Adipocyte (in vitro differentiated cells): ENCODE measurements around the gene MS4A4A.

Experiments
- DNase-seq: peaks from one replicate; pipeline ENCODE4 v3.0.0-alpha.2; 2015; ENCODE audit warnings: low read depth
- H3K27me3 ChIP-seq: replicated peaks from 2 replicates; pipeline ENCODE4 v1.7.0; 2013; ENCODE audit warnings: mild to moderate bottlenecking, low read length, moderate library complexity; ENCODE audit not compliant: control insufficient read depth, insufficient read depth
- H3K36me3 ChIP-seq: 2 replicates; pipeline ENCODE4 v1.7.0; 2013; ENCODE audit warnings: low read length, mild to moderate bottlenecking, moderate library complexity; ENCODE audit not compliant: control insufficient read depth, insufficient read depth, severe bottlenecking
- H3K4me1 ChIP-seq: 2 replicates; pipeline ENCODE4 v1.7.0; 2013; ENCODE audit warnings: mild to moderate bottlenecking, low read length, moderate library complexity; ENCODE audit not compliant: control insufficient read depth, insufficient read depth
- H3K4me3 ChIP-seq: 2 replicates; pipeline ENCODE4 v1.7.0; 2013; ENCODE audit warnings: mild to moderate bottlenecking, low read length, moderate library complexity
- H3K9ac ChIP-seq: 2 replicates; pipeline ENCODE4 v1.7.0; 2013; ENCODE audit warnings: mild to moderate bottlenecking, low read length, moderate library complexity
- H3K9me3 ChIP-seq: 2 replicates; pipeline ENCODE4 v1.7.0; 2013; ENCODE audit warnings: mild to moderate bottlenecking, low read length, moderate library complexity; ENCODE audit not compliant: control insufficient read depth

The MS4A4A gene

GRCh38 chr11:60280412-60280811 is at the start of gene MS4A4A:
Gene MS4A4A, plus strand, starts transcription at chr11:60280666. Its CDS starts 10 bp downstream, at chr11:60280676.
- Histone ChIP-seq H3K9me3 (no peaks in the 10 kb centered on the region), H3K4me3 (no peak within 1 kb of the TSS), H3K4me1 (no peaks in the 10 kb centered on the region), H3K9ac (no peak within 1 kb of the TSS), H3K27me3 (no peaks in the 10 kb centered on the region), H3K36me3 (no peaks in the 10 kb centered on the region)
- no peak for DNase-seq

GRCh38 chr11:60230681-60231080 is 49.8 kb upstream of the MS4A4A start:
- Histone ChIP-seq H3K9ac (no peak overlapping the region), H3K4me1 (no peaks in the 10 kb centered on the region), H3K36me3 (no peaks in the 10 kb centered on the region), H3K27me3 (no peaks in the 10 kb centered on the region), H3K4me3 (no peak overlapping the region), H3K9me3 (no peaks in the 10 kb centered on the region)
- no peak for DNase-seq

GRCh38 chr11:60235321-60235720 is 45.1 kb upstream of the MS4A4A start:
- Histone ChIP-seq H3K4me1 (no peaks in the 10 kb centered on the region), H3K36me3 (no peaks in the 10 kb centered on the region), H3K9me3 (no peaks in the 10 kb centered on the region), H3K4me3 (no peak overlapping the region), H3K27me3 (peaks cover 2% of the 10 kb centered on the region), H3K9ac (no peak overlapping the region)
- no peak for DNase-seq

GRCh38 chr11:60240662-60241061 is 39.8 kb upstream of the MS4A4A start:
- H3K27me3 ChIP-seq = peaks cover 5% of the 10 kb centered on the region
- DNase-seq = no peak
- no peak overlapping the region for H3K9ac ChIP-seq
- no peaks in the 10 kb centered on the region for H3K36me3 ChIP-seq
- H3K4me3 ChIP-seq = no peak overlapping the region
- H3K9me3 ChIP-seq = no peaks in the 10 kb centered on the region
- no peaks in the 10 kb centered on the region for H3K4me1 ChIP-seq

GRCh38 chr11:60241786-60242185 is 38.7 kb upstream of the MS4A4A start:
- Histone ChIP-seq H3K36me3 (no peaks in the 10 kb centered on the region), H3K27me3 (peaks cover 5% of the 10 kb centered on the region), H3K4me3 (no peak overlapping the region), H3K4me1 (no peaks in the 10 kb centered on the region), H3K9me3 (no peaks in the 10 kb centered on the region), H3K9ac (no peak overlapping the region)
- DNase-seq = no peak

- H3K9me3 ChIP-seq = no peaks in the 10 kb centered on the region
- H3K36me3 ChIP-seq = no peaks in the 10 kb centered on the region
- H3K27me3 ChIP-seq = peaks cover 5% of the 10 kb centered on the region
- DNase-seq = no peak
- H3K9ac ChIP-seq = no peak within 1 kb of the TSS
- H3K4me3 ChIP-seq = no peak within 1 kb of the TSS
- H3K4me1 ChIP-seq = no peaks in the 10 kb centered on the region
Observed at GRCh38 chr11:60242740-60243239, 37.7 kb upstream of the MS4A4A start, which contains the start of gene MS4A4E. Gene MS4A4E, minus strand, starts transcription at chr11:60243137. Its CDS starts 13,082 bp downstream, at chr11:60230055.

- H3K9ac ChIP-seq = no peak overlapping the region
- no peaks in the 10 kb centered on the region for H3K27me3 ChIP-seq
- no peaks in the 10 kb centered on the region for H3K36me3 ChIP-seq
- no peaks in the 10 kb centered on the region for H3K4me1 ChIP-seq
- no peak overlapping the region for H3K4me3 ChIP-seq
- peaks cover 4% of the 10 kb centered on the region for H3K9me3 ChIP-seq
- peak; percentile 50 for DNase-seq
Observed at GRCh38 chr11:60251485-60252212, 28.8 kb upstream of the MS4A4A start.

- Histone ChIP-seq H3K9ac (no peak overlapping the region), H3K4me3 (no peak overlapping the region), H3K4me1 (no peaks in the 10 kb centered on the region), H3K36me3 (no peaks in the 10 kb centered on the region), H3K9me3 (peaks cover 4% of the 10 kb centered on the region), H3K27me3 (no peaks in the 10 kb centered on the region)
- no peak for DNase-seq
Observed at GRCh38 chr11:60252213-60253108, 28.0 kb upstream of the MS4A4A start.

GRCh38 chr11:60257956-60258722 is 22.3 kb upstream of the MS4A4A start:
- Histone ChIP-seq H3K9me3 (peaks cover 4% of the 10 kb centered on the region), H3K4me1 (no peaks in the 10 kb centered on the region), H3K4me3 (no peak overlapping the region), H3K27me3 (no peaks in the 10 kb centered on the region), H3K36me3 (no peaks in the 10 kb centered on the region), H3K9ac (no peak overlapping the region)
- no peak for DNase-seq

- no peaks in the 10 kb centered on the region for H3K27me3 ChIP-seq
- H3K9ac ChIP-seq = no peak overlapping the region
- H3K4me3 ChIP-seq = no peak overlapping the region
- no peaks in the 10 kb centered on the region for H3K9me3 ChIP-seq
- no peaks in the 10 kb centered on the region for H3K4me1 ChIP-seq
- no peak for DNase-seq
- no peaks in the 10 kb centered on the region for H3K36me3 ChIP-seq
Observed at GRCh38 chr11:60261014-60261413, 19.5 kb upstream of the MS4A4A start.

- no peaks in the 10 kb centered on the region for H3K4me1 ChIP-seq
Observed at GRCh38 chr11:60263402-60263801, 17.1 kb upstream of the MS4A4A start.

More at GRCh38 chr11:60263402-60263801, 17.1 kb upstream of the MS4A4A start:
- no peak overlapping the region for H3K4me3 ChIP-seq
- H3K36me3 ChIP-seq = no peaks in the 10 kb centered on the region
- no peaks in the 10 kb centered on the region for H3K9me3 ChIP-seq
- H3K9ac ChIP-seq = no peak overlapping the region
- no peaks in the 10 kb centered on the region for H3K27me3 ChIP-seq
- DNase-seq = no peak
